ENCODE data around the gene HOXD8.

HOXD8 gene

GRCh38 chr2:176170602-176171305, 41.2 kb downstream of the HOXD8 start:
- no peak for DNase-seq (ENCODE audit: extremely low read depth, low read depth)
- no peak for TF ChIP-seq CTCF (IDR thresholded peaks at IDR 0.05; ENCODE audit: low read depth, low read length)

DNA sequence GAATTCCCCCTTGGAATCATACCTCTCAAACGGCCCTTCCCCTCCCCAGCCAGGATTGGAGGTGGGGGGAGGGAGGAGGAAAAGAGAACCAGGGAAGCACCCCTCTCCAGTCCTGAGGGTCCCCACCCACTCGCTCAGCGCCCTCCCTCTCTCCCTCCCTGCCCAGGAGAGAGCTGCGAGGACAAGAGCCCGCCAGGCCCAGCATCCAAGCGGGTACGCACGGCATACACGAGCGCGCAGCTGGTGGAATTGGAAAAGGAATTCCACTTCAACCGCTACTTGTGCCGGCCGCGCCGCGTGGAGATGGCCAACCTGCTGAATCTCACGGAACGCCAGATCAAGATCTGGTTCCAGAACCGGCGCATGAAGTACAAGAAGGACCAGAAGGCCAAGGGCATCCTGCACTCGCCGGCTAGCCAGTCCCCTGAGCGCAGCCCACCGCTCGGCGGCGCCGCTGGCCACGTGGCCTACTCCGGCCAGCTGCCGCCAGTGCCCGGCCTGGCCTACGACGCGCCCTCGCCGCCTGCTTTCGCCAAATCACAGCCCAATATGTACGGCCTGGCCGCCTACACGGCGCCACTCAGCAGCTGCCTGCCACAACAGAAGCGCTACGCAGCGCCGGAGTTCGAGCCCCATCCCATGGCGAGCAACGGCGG, 42.0 kb downstream of the HOXD8 start:
- TF ChIP-seq CTCF (IDR thresholded peaks at IDR 0.05; ENCODE audit: low read depth, low read length) = no peak
- no peak for DNase-seq (ENCODE audit: extremely low read depth, low read depth)

- no peak for TF ChIP-seq CTCF (IDR thresholded peaks at IDR 0.05; ENCODE audit: low read depth, low read length)
- DNase-seq (ENCODE audit: extremely low read depth, low read depth) = no peak
Measured at GRCh38 chr2:176172007-176172894, 42.7 kb downstream of the HOXD8 start.

- no peak for DNase-seq (ENCODE audit: extremely low read depth, low read depth)
- TF ChIP-seq CTCF (IDR thresholded peaks at IDR 0.05; ENCODE audit: low read depth, low read length) = no peak
Measured at GRCh38 chr2:176172895-176173566, 43.5 kb downstream of the HOXD8 start.

- TF ChIP-seq CTCF (IDR thresholded peaks at IDR 0.05; ENCODE audit: low read depth, low read length) = no peak
- no peak for DNase-seq (ENCODE audit: extremely low read depth, low read depth)
Measured at GRCh38 chr2:176173567-176174381, 44.3 kb downstream of the HOXD8 start.

DNA sequence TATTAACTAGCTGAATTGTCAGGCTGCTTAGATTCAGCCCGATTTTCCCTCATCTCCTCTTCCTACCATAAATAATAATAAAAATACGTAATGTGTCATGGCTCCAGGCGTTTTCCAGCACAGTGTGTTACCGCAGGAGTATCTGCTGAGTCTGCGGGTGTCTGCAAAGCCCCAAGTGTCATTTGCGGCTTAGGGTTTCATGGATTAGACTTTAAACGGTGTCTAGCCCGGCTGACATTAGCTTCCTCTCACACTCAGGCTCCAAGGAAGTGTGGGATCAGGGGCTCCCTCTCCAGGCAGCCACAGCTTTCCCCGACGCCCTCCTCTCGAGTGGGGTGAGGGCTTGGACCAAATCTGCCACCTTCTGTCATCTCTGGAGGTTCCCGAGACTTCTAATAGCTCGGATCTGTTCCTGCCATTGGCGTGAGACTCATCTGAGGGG, 44.9 kb downstream of the HOXD8 start:
- no peak for DNase-seq (ENCODE audit: extremely low read depth, low read depth)
- TF ChIP-seq CTCF (IDR thresholded peaks at IDR 0.05; ENCODE audit: low read depth, low read length) = no peak

Measured in AG09319 (cell line).